Hepatocyte (in vitro differentiated cells): Measurements from ENCODE around the gene C1QL3. TPM values are rescaled to one million over a fixed set of nuclear protein-coding genes. Genes with fewer than 3 reads are reported as not detected.

Experiments used
- DNase-seq: peaks from one replicate; pipeline ENCODE4 v3.0.0-alpha.2; 2016; ENCODE audit warnings: low spot score
- H2AFZ ChIP-seq: fragments of 200-600 bp; sonication (generic); 2 replicates; pipeline ENCODE4 v1.6.0; 2016; ENCODE audit warnings: antibody characterized with exemption, mild to moderate bottlenecking
- H3K27ac ChIP-seq: fragments of 200-600 bp; sonication (generic); 2 replicates; pipeline ENCODE4 v1.5.1; 2016; ENCODE audit warnings: mild to moderate bottlenecking
- H3K27me3 ChIP-seq: fragments of 200-600 bp; sonication (generic); 2 replicates; pipeline ENCODE4 v1.6.1; 2016
- H3K36me3 ChIP-seq: fragments of 200-600 bp; sonication (generic); replicated peaks from 2 replicates; pipeline ENCODE4 v1.5.1; 2016; ENCODE audit warnings: low read depth; ENCODE audit not compliant: insufficient read depth
- H3K4me1 ChIP-seq: fragments of 200-600 bp; sonication (generic); 2 replicates; pipeline ENCODE4 v1.5.1; 2016; ENCODE audit warnings: mild to moderate bottlenecking, moderate library complexity; ENCODE audit not compliant: insufficient read depth
- H3K4me2 ChIP-seq: fragments of 200-600 bp; sonication (generic); 2 replicates; pipeline ENCODE4 v1.6.0; 2016
- H3K4me3 ChIP-seq: fragments of 200-600 bp; sonication (generic); 2 replicates; pipeline ENCODE4 v1.5.1; 2016; ENCODE audit warnings: mild to moderate bottlenecking
- H3K79me2 ChIP-seq: fragments of 200-600 bp; sonication (generic); 2 replicates; pipeline ENCODE4 v1.6.0; 2017; ENCODE audit warnings: mild to moderate bottlenecking
- H3K9me2 ChIP-seq: fragments of 200-600 bp; sonication (generic); replicated peaks from 2 replicates; pipeline ENCODE4 v1.6.0; 2017; ENCODE audit warnings: mild to moderate bottlenecking; ENCODE audit not compliant: insufficient read depth
- H3K9me3 ChIP-seq: fragments of 200-600 bp; sonication (generic); 2 replicates; pipeline ENCODE4 v1.5.1; 2016; ENCODE audit warnings: low read depth, mild to moderate bottlenecking
- H4K20me1 ChIP-seq: fragments of 200-600 bp; sonication (generic); 2 replicates; pipeline ENCODE4 v1.6.0; 2016; ENCODE audit warnings: mild to moderate bottlenecking; ENCODE audit not compliant: insufficient read depth, poor library complexity, severe bottlenecking
- CTCF ChIP-seq: fragments of 200-600 bp; sonication (generic); IDR thresholded peaks from 2 replicates; pipeline ENCODE4 v1.5.1; 2016; ENCODE audit warnings: antibody characterized with exemption, mild to moderate bottlenecking; ENCODE audit not compliant: poor library complexity
- EZH2 ChIP-seq: fragments of 200-600 bp; sonication (generic); IDR thresholded peaks from 2 replicates; pipeline ENCODE4 v1.6.1; 2016; ENCODE audit warnings: antibody characterized with exemption, mild to moderate bottlenecking, borderline replicate concordance
- EZH2phosphoT487 ChIP-seq: fragments of 200-600 bp; sonication (generic); IDR thresholded peaks from one replicate; pipeline ENCODE4 v1.6.1; 2018; ENCODE audit warnings: antibody characterized with exemption, mild to moderate bottlenecking, low read depth, moderate library complexity; ENCODE audit not compliant: unreplicated experiment, severe bottlenecking
- WGBS: methylation state at CpG from one replicate; pipeline ENCODE4 v1.1.6; 2016; ENCODE audit warnings: low lambda C conversion rate; ENCODE audit errors: missing lambda C conversion rate; 5-methylcytosine and 5-hydroxymethylcytosine counted together
- polyA plus RNA-seq: library from polyadenylated mRNA; unstranded; fragments of >200 nt; fragmentation: Nextera tagmentation; extraction: Ambion mirVana; gene quantifications from 2 replicates; pipeline ENCODE4 v1.2.1, GENCODE V29; 2016
- total RNA-seq: library from RNA; depleted of rRNA; stranded (reverse); fragments of >200 nt; gene quantifications from 2 replicates; pipeline ENCODE4 v1.2.3, GENCODE V29; 2014

Gene C1QL3
- total and polyA plus RNA-seq, 2 experiments from 2014 or later = 0.53 to 0.82 TPM

- Histone ChIP-seq H3K79me2 (no peaks in the 10 kb centered on the region), H3K27me3 (no peaks in the 10 kb centered on the region), H3K4me2 (no peak overlapping the region), H3K27ac (no peak overlapping the region), H3K4me1 (no peaks in the 10 kb centered on the region), H3K4me3 (no peak overlapping the region), H3K36me3 (no peaks in the 10 kb centered on the region), H3K9me3 (no peaks in the 10 kb centered on the region), H2AFZ (no peak overlapping the region), H3K9me2 (no peaks in the 10 kb centered on the region), H4K20me1 (no peaks in the 10 kb centered on the region)
- TF ChIP-seq EZH2phosphoT487 (no peak), EZH2 (no peak), CTCF (peak; percentile 68)
- peak; percentile 43 for DNase-seq
- WGBS = 36% methylated on average over 7 of the region's 7 CpGs
These were observed 23.5 kb upstream of the C1QL3 start for GRCh38 chr10:16545116-16545736.

GRCh38 chr10:16544591-16544990, 22.9 kb upstream of the C1QL3 start:
- no peaks in the 10 kb centered on the region for H3K36me3 ChIP-seq
- H2AFZ ChIP-seq = no peak overlapping the region
- DNase-seq = no peak
- H3K79me2 ChIP-seq = no peaks in the 10 kb centered on the region
- H4K20me1 ChIP-seq = no peaks in the 10 kb centered on the region
- no peaks in the 10 kb centered on the region for H3K9me2 ChIP-seq
- no peak for TF ChIP-seq EZH2
- no peak for TF ChIP-seq CTCF
- TF ChIP-seq EZH2phosphoT487 = no peak
- no peak overlapping the region for H3K4me2 ChIP-seq
- H3K4me1 ChIP-seq = no peaks in the 10 kb centered on the region
- WGBS = 93% methylated on average over 4 of the region's 4 CpGs
- H3K27me3 ChIP-seq = no peaks in the 10 kb centered on the region
- no peaks in the 10 kb centered on the region for H3K9me3 ChIP-seq
- no peak overlapping the region for H3K27ac ChIP-seq
- H3K4me3 ChIP-seq = no peak overlapping the region

- no peaks in the 10 kb centered on the region for H3K36me3 ChIP-seq
- 78% methylated on average over 3 of the region's 3 CpGs for WGBS
These were observed 22.4 kb upstream of the C1QL3 start for GRCh38 chr10:16544099-16544498.

More at GRCh38 chr10:16544099-16544498, 22.4 kb upstream of the C1QL3 start:
- no peak overlapping the region for H3K4me3 ChIP-seq
- no peaks in the 10 kb centered on the region for H3K9me2 ChIP-seq
- no peak for DNase-seq
- no peaks in the 10 kb centered on the region for H3K9me3 ChIP-seq
- no peak overlapping the region for H3K4me2 ChIP-seq
- H3K27me3 ChIP-seq = no peaks in the 10 kb centered on the region
- H4K20me1 ChIP-seq = no peaks in the 10 kb centered on the region
- no peaks in the 10 kb centered on the region for H3K4me1 ChIP-seq
- TF ChIP-seq CTCF = no peak
- TF ChIP-seq EZH2phosphoT487 = no peak
- TF ChIP-seq EZH2 = no peak
- H3K27ac ChIP-seq = no peak overlapping the region
- H2AFZ ChIP-seq = no peak overlapping the region
- no peaks in the 10 kb centered on the region for H3K79me2 ChIP-seq
